ENCODE data around the gene MTREX. TPM values are rescaled to one million over a fixed set of nuclear protein-coding genes. Genes with fewer than 3 reads are reported as not detected.

The MTREX gene
- total and polyA plus RNA-seq, 2 of the 8 experiments (the other 6 are each of a cell fraction or from before 2014, with no cell fraction given) = 16.0 to 130 TPM

DNA sequence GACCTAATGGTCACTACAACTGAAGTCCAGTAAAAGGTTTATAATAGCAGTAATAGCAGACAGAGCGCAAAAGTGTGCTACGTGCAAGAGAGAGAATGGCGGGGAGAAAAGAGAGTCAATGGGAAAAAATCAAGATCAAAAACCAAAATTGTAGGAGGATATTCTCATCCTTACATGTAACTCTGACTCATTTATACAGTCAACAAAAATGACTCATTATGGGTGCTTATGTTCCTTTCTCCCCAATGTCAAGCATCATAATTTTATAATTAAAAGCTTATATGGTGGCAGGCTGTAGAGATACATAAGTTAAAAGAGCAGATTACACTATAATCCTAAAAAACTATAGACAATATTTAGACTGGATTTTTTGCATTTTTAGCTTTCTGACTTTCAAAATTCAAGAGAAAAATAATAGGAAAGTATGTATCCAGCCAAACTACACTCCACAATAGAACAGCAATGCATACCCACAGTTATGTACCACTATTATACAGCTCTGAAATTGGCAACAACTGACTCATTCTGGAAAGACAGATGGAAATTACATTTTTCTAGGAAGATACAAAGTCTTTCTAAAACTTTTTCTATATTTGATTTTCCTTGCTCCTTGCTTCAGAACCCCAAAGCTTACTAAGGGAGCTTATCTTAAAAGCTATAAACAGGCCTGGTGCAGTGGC, 148.6 kb downstream of the MTREX start (continued):
- TF ChIP-seq, protein P1, sequence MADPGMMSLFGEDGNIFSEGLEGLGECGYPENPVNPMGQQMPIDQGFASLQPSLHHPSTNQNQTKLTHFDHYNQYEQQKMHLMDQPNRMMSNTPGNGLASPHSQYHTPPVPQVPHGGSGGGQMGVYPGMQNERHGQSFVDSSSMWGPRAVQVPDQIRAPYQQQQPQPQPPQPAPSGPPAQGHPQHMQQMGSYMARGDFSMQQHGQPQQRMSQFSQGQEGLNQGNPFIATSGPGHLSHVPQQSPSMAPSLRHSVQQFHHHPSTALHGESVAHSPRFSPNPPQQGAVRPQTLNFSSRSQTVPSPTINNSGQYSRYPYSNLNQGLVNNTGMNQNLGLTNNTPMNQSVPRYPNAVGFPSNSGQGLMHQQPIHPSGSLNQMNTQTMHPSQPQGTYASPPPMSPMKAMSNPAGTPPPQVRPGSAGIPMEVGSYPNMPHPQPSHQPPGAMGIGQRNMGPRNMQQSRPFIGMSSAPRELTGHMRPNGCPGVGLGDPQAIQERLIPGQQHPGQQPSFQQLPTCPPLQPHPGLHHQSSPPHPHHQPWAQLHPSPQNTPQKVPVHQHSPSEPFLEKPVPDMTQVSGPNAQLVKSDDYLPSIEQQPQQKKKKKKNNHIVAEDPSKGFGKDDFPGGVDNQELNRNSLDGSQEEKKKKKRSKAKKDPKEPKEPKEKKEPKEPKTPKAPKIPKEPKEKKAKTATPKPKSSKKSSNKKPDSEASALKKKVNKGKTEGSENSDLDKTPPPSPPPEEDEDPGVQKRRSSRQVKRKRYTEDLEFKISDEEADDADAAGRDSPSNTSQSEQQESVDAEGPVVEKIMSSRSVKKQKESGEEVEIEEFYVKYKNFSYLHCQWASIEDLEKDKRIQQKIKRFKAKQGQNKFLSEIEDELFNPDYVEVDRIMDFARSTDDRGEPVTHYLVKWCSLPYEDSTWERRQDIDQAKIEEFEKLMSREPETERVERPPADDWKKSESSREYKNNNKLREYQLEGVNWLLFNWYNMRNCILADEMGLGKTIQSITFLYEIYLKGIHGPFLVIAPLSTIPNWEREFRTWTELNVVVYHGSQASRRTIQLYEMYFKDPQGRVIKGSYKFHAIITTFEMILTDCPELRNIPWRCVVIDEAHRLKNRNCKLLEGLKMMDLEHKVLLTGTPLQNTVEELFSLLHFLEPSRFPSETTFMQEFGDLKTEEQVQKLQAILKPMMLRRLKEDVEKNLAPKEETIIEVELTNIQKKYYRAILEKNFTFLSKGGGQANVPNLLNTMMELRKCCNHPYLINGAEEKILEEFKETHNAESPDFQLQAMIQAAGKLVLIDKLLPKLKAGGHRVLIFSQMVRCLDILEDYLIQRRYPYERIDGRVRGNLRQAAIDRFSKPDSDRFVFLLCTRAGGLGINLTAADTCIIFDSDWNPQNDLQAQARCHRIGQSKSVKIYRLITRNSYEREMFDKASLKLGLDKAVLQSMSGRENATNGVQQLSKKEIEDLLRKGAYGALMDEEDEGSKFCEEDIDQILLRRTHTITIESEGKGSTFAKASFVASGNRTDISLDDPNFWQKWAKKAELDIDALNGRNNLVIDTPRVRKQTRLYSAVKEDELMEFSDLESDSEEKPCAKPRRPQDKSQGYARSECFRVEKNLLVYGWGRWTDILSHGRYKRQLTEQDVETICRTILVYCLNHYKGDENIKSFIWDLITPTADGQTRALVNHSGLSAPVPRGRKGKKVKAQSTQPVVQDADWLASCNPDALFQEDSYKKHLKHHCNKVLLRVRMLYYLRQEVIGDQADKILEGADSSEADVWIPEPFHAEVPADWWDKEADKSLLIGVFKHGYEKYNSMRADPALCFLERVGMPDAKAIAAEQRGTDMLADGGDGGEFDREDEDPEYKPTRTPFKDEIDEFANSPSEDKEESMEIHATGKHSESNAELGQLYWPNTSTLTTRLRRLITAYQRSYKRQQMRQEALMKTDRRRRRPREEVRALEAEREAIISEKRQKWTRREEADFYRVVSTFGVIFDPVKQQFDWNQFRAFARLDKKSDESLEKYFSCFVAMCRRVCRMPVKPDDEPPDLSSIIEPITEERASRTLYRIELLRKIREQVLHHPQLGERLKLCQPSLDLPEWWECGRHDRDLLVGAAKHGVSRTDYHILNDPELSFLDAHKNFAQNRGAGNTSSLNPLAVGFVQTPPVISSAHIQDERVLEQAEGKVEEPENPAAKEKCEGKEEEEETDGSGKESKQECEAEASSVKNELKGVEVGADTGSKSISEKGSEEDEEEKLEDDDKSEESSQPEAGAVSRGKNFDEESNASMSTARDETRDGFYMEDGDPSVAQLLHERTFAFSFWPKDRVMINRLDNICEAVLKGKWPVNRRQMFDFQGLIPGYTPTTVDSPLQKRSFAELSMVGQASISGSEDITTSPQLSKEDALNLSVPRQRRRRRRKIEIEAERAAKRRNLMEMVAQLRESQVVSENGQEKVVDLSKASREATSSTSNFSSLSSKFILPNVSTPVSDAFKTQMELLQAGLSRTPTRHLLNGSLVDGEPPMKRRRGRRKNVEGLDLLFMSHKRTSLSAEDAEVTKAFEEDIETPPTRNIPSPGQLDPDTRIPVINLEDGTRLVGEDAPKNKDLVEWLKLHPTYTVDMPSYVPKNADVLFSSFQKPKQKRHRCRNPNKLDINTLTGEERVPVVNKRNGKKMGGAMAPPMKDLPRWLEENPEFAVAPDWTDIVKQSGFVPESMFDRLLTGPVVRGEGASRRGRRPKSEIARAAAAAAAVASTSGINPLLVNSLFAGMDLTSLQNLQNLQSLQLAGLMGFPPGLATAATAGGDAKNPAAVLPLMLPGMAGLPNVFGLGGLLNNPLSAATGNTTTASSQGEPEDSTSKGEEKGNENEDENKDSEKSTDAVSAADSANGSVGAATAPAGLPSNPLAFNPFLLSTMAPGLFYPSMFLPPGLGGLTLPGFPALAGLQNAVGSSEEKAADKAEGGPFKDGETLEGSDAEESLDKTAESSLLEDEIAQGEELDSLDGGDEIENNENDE (IDR thresholded peaks at IDR 0.05; ENCODE audit: insufficient replicate concordance, low read length) = no peak
- TF ChIP-seq TAF1 (IDR thresholded peaks at IDR 0.05; ENCODE audit: low read depth, low read length) (no peak), TAF7 (optimal IDR thresholded peaks at IDR 0.05; ENCODE audit: borderline replicate concordance, low read depth, low read length) (no peak), TCF12 (IDR thresholded peaks at IDR 0.05; ENCODE audit: low read depth, low read length) (no peak), BACH1 (IDR thresholded peaks at IDR 0.05; ENCODE audit: low read length) (no peak), EGR1 (IDR thresholded peaks at IDR 0.05; ENCODE audit: borderline replicate concordance, low read depth, low read length) (no peak), SIN3A (conservative IDR thresholded peaks at IDR 0.05 in 1 of 2, IDR thresholded peaks at IDR 0.05 in 1 of 2; ENCODE audit: low read depth in 1 of 2, low read length in 2 of 2) (no peak), RFX5 (IDR thresholded peaks at IDR 0.05; ENCODE audit: borderline replicate concordance, low read depth, low read length) (no peak), RXRA (IDR thresholded peaks at IDR 0.05; ENCODE audit: insufficient read depth, low read depth, low read length) (no peak), FOSL1 (IDR thresholded peaks at IDR 0.05; ENCODE audit: insufficient read depth, low read depth, low read length) (no peak), CREB1 (IDR thresholded peaks at IDR 0.05) (no peak), POLR2AphosphoS5 (IDR thresholded peaks at IDR 0.05; ENCODE audit: low read depth, low read length) (no peak)
